HG03460 (cell line): ENCODE measurements around the gene ATP11A.
A peak's percentile ranks its signal among the peaks of the same experiment; 100 is the strongest.

ENCODE experiments used
- ATAC-seq: cut with Tn5 transposase; IDR thresholded peaks from one replicate; pipeline ENCODE4 v1.9.1; 2021; ENCODE audit not compliant: unreplicated experiment

The ATP11A gene

GRCh38 chr13:112888238-112889111 is 198.6 kb downstream of the ATP11A start:
- ATAC-seq, result no peak

- no peak for ATAC-seq
These were observed 199.8 kb downstream of the ATP11A start for GRCh38 chr13:112889351-112890290.

DNA sequence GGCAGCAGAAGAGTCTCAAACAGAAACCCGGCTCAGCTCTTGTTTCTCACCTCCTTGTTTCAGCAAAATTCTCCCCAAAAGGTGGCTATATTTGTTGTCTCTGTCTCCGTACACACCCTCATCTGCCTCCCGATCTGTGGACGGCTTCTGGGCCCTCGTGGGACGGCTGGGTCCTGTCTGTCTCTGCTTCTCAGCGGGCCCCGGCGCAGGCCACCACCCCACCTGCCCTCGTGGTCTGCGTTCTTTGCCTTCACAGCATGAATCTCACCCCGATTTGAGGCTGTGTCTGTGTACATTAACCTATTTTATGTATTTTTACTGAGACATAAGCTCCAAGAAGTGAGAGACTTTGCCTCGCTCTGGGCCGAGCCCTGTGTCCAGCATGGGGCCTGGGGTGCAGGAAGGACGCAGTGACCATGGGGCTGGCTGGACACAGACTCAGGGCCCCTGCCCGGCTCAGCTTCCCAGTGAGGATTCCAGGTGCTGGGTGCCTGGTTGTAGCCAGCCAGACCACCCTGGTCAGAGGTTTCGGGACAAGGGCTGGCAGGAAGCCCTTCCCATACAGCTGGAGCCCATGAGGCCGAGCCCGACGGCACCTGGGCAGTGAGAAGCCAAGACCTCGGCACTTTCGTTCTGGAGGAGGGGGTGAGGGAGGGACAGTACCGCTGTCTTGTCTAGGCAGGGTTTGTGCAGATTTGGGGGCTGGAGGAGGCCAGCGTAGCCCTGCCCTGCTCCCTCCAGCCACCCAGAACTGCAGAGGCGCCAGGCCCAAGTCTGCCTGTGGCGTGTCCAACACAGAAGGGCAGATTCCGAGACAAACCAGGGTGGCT is 200.7 kb downstream of the ATP11A start:
- no peak for ATAC-seq

GRCh38 chr13:112891477-112892401 is 201.9 kb downstream of the ATP11A start:
- ATAC-seq, result no peak

DNA sequence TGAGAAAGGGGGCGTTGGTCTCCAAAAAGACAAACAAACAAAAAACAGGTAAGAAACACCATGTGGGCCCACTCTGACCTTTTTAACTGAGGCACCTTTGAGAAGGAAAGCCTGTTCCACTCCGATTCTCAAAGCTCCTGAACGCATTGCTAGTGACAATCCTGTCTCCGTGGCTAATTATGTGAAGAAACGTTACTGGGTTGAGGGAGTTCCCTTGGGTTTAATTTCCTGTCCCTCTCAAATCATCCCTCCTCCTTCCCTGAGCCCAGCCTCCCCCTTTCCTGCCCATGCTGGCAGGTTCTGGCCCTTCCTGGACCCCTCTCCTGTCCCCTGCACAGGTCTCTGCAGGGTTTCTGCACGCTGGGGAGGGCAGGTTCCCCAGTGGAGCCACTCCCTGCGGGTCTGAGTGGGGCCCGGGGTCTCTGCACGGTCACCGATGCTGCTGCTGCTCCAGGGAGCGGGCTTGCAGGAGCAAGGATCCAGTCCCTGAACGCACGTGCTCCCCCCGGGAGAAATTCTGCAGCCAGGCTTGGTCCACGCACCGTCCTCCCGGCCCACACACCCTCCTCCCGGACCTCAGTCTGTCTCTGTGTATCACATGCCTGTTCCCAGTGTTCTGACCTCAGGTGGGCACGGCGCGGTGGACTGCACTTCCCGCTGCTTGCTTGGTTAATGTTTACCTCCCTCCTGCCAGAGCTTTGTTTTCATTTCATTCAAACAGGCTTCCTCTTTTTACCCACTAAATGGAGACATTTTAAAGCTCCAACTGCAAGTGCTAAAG is 202.8 kb downstream of the ATP11A start:
- ATAC-seq, result no peak

DNA sequence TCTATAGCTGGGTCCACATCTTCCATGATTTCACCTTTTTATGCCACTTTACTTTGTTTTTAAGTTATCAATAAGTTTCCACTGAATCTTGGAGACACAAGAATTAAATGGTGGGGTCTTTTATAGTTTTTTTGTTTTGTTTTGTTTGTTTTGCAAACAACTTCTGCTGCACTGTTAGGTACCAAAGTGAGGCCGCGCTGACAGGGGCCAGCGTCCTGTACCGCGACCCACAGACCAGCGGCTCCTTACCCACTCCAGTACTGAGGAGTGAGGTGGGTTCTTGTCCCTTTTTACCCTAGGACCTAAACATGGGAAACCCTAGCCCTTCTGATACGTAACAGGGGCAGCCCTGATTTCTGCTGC is 203.3 kb downstream of the ATP11A start:
- ATAC-seq, result no peak

GRCh38 chr13:112893570-112894422 is 204.0 kb downstream of the ATP11A start:
- peak; percentile 45 for ATAC-seq

- ATAC-seq, result no peak
These were observed 204.5 kb downstream of the ATP11A start for GRCh38 chr13:112894423-112894672.

DNA sequence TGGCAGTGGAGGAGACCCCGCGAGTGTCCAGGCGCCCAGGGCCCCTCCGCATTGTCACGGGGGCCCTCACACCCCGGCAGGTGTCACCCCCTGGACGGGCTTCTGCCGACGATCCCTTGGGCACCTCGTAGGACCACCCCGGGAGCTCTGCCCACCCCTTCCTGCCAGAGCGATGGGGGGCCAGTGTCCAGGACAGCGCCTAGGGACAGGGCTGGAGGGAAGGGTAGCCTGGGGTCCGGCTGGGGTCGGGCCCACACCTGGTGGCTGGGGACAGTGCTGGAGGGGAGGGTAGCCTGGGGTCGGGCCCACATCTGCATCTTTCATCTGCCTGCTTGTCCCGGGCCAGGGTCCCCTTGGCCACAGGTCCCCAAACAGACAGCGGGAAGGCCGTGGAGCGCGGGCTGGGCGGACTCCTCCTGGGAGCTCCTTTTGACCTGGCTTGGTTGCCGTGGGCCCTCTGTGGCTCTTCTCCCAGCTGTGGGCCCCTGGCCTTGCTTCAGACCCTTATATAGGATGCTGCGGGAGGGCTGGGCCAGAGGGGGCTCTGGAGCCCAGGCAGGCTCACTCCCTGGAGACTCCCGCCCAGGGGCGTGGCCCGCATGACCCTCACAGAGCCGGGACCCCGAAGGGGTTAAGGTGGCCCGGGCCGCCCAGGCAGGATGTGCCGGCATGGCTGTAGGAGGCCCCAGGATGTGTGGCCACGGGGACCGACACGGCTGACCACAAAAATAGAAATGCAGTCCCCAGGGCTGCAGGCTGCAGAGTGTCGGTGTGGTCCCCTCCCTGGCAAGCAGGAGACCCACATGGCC is 205.0 kb downstream of the ATP11A start:
- ATAC-seq, result no peak

GRCh38 chr13:112895521-112896465 is 206.0 kb downstream of the ATP11A start:
- ATAC-seq, result no peak

DNA sequence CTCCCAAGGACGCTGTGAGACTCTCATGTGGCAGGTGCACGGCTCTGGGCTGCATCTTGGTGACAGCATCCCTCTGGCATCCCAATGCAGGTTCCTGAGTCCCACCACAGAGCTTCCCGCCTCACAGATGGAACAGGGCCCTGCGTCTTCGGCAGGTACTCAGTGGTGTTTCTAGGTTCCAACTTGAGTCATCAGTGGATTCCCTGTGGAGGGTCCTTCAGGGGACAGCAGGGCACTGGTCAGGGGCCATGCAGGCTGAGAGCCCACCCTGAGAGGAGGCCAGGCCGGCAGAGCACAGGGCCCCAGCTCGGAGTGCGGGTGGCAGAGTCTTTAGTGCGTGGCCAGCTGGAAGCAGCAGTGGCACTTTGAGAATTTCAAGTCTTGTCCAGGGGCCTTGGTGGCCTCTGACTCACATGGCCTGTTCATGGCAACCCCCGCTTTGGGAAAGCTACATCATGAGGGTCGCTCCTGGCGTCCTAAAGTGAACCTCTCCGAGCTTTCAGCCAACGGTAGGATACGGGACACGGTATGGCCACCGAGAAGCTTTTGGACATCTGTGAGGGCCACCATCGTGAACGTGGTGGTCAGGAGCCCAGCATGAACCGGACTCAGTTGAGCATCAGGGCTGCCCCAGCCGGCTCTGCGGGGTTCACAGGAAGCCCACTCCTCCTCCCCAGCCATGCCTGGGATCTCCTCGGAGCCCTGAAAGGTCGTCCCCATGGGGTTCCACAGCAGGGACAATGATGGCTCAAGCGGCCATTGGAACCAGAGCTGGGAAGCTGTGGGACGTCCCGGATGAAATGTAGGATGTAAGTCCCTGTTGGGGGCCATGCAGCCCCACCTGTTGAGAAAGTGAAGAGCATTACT is 207.1 kb downstream of the ATP11A start:
- ATAC-seq, result no peak

DNA sequence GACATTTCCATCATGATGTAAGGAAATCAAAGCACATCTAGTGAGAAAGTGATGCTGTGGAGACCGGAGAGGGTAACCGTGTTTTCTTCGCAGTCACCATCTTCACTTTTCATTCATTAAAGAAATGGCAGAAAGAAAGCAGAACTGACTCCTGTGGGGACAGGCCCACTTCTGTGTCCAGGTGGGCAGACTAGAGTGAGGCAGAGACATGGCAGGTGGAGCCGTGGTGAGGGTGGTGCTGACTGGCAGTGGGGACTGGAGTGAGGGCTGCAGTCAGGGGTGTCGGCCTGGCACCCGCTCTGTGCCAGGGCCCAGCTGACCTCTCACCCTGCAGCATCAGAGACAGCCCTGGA is 207.7 kb downstream of the ATP11A start:
- no peak for ATAC-seq

DNA sequence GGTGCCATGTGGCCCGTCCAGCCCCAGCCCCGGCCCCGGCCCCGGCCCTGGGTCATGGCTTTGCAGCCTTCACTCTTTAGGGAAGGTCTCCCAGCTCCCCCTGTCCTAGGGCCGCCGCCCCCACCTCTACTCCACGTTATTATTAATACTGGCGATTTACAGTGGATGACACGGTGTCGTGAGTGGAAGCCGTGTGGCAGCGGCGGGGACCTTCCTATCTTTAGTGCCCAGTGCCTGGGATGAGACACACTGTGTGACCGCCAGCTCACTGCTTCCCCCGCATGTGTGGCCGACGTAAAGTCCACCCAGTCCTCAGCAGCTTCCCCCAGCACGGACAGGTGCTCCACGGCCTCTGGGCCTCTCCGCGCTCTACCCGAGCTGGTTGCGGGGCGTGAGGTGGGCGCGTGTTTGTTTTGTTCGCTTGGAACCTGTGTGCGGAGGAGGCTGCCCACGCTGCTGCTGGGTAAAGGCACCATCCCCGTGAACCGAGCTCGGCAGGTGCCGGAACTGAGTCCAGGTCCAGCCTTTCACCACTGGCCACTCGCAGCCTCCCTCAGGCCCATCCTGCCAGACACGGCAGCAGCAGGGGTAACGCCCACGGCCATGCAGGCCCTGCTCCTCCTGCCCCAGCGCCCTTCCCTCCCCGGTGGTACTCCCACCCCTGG is 208.2 kb downstream of the ATP11A start:
- no peak for ATAC-seq

DNA sequence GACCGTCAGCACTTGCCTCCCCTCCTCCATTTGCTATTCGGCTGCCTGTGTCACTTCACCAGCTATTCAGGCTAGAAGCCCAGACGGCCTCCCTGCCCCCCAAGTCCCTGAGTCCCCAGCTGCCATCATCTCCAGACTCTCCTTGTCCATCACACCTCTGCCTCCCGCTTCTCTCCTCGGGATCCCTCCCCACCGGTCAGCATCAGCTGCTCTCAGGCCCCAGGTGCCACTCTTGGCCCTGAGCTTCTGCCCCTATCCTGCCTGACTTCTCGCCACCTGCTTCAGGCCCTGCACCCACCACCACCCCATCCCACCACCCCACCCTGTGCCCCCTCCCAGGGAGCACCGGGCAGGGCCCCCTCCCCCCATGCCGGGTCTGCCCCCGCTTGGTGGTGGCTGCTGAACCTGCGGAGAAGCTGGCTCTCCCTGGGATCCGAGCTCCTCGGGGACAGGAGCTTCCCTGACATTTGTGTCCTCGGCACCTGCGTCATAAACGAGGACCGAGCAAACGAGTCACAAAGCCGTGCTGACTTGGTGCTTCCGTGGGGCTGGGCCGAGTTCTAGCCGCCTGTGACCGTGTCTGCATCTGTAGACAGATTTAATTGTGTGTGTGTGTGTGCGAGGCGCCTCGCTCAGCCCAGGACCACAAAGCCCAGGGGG is 208.9 kb downstream of the ATP11A start:
- ATAC-seq, result no peak
